HEK293T (cell line): ENCODE data around the gene ELOVL3.
A peak's percentile ranks its signal among the peaks of the same experiment; 100 is the strongest.

Experiments used
- CTCF ChIA-PET: fragments of 350-600 bp; formaldehyde crosslinking; extraction: SDS; loops from one replicate; lab custom pipeline; 2021; ENCODE audit warnings: antibody characterized with exemption, inconsistent platforms; lab: Yijun Ruan, JAX
- POLR2A ChIA-PET: fragments of 350-600 bp; formaldehyde crosslinking; extraction: SDS; loops from one replicate; lab custom pipeline; 2020; ENCODE audit warnings: antibody characterized with exemption, inconsistent platforms; lab: Yijun Ruan, JAX
- DNase-seq: peaks from one replicate; pipeline ENCODE4 v3.0.0; 2012; ENCODE audit warnings: mixed read lengths; ENCODE audit errors: extremely low spot score
- ARNT ChIP-seq: fragments of 450-650 bp; IDR thresholded peaks from 2 replicates; pipeline ENCODE4 v1.6.1; 2017; ENCODE audit warnings: mild to moderate bottlenecking
- BHLHE40 ChIP-seq: fragments of 450-650 bp; IDR thresholded peaks from 2 replicates; pipeline ENCODE4 v1.6.1; 2016; ENCODE audit warnings: mild to moderate bottlenecking, moderate library complexity, borderline replicate concordance
- CTBP1 ChIP-seq: fragments of 450-650 bp; IDR thresholded peaks from 2 replicates; pipeline ENCODE4 v1.6.1; 2016; ENCODE audit warnings: borderline replicate concordance
- ELF4 ChIP-seq: fragments of 450-650 bp; IDR thresholded peaks from 2 replicates; pipeline ENCODE4 v1.6.1; 2017; ENCODE audit warnings: antibody characterized with exemption
- FOXA1 ChIP-seq: fragments of 450-650 bp; IDR thresholded peaks from 2 replicates; pipeline ENCODE4 v1.6.1; 2016; ENCODE audit warnings: mild to moderate bottlenecking
- FOXK2 ChIP-seq: fragments of 450-650 bp; IDR thresholded peaks from 2 replicates; pipeline ENCODE4 v1.6.1; 2016; ENCODE audit warnings: mild to moderate bottlenecking
- FOXM1 ChIP-seq: fragments of 450-650 bp; IDR thresholded peaks from 2 replicates; pipeline ENCODE4 v1.6.1; 2017; ENCODE audit warnings: mild to moderate bottlenecking, borderline replicate concordance
- HDGF ChIP-seq: fragments of 450-650 bp; IDR thresholded peaks from 2 replicates; pipeline ENCODE4 v1.6.1; 2017; ENCODE audit warnings: antibody characterized with exemption, borderline replicate concordance
- L3MBTL2 ChIP-seq: fragments of 450-650 bp; conservative IDR thresholded peaks from 2 replicates; pipeline ENCODE4 v1.6.1; 2016; ENCODE audit warnings: mild to moderate bottlenecking
- LEF1 ChIP-seq: fragments of 450-650 bp; IDR thresholded peaks from 2 replicates; pipeline ENCODE4 v1.6.1; 2017; ENCODE audit warnings: mild to moderate bottlenecking, borderline replicate concordance
- NFRKB ChIP-seq: fragments of 450-650 bp; IDR thresholded peaks from 2 replicates; pipeline ENCODE4 v1.6.1; 2016; ENCODE audit warnings: mild to moderate bottlenecking, moderate library complexity
- SP1 ChIP-seq: fragments of 450-650 bp; IDR thresholded peaks from 2 replicates; pipeline ENCODE4 v1.6.1; 2017
- SUZ12 ChIP-seq: fragments of 450-650 bp; IDR thresholded peaks from 2 replicates; pipeline ENCODE4 v1.6.1; 2016; ENCODE audit warnings: mild to moderate bottlenecking
- TARDBP ChIP-seq: fragments of 450-650 bp; IDR thresholded peaks from 2 replicates; pipeline ENCODE4 v1.6.1; 2016
- ZNF384 ChIP-seq: fragments of 450-650 bp; IDR thresholded peaks from 2 replicates; pipeline ENCODE4 v1.6.1; 2016
- TF ChIP-seq, protein P1 (sequence below): fragments of 450-650 bp; IDR thresholded peaks from 2 replicates; pipeline ENCODE4 v1.6.1; 2016

ELOVL3 gene

GRCh38 chr10:102222797-102223196 is 3.3 kb upstream of the ELOVL3 start:
- TF ChIP-seq FOXM1 (no peak), SUZ12 (no peak), NFRKB (no peak), ARNT (no peak), BHLHE40 (no peak), FOXK2 (no peak), L3MBTL2 (no peak), TARDBP (no peak), ZNF384 (no peak), FOXA1 (no peak), HDGF (no peak), ELF4 (no peak)
- TF ChIP-seq, protein P1, sequence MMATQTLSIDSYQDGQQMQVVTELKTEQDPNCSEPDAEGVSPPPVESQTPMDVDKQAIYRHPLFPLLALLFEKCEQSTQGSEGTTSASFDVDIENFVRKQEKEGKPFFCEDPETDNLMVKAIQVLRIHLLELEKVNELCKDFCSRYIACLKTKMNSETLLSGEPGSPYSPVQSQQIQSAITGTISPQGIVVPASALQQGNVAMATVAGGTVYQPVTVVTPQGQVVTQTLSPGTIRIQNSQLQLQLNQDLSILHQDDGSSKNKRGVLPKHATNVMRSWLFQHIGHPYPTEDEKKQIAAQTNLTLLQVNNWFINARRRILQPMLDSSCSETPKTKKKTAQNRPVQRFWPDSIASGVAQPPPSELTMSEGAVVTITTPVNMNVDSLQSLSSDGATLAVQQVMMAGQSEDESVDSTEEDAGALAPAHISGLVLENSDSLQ = no peak
- ChIA-PET POLR2A (no interaction called here), CTCF (interaction anchor here (1.2 kb wide), 1 partner anchor 11 kb away, joined by 3 read pairs; no protein-coding TSS in a partner anchor)
- DNase-seq = no peak

- TF ChIP-seq SUZ12 (no peak), FOXM1 (no peak), ELF4 (no peak), ZNF384 (no peak), FOXK2 (no peak), NFRKB (no peak), BHLHE40 (no peak), FOXA1 (no peak), L3MBTL2 (no peak), TARDBP (no peak), ARNT (no peak), SP1 (no peak), HDGF (no peak)
- TF ChIP-seq, protein P1 = no peak
- POLR2A ChIA-PET = interaction anchor here (1.1 kb wide), 1 partner anchor 57 kb away, joined by 3 read pairs; no protein-coding TSS in a partner anchor
- no peak for DNase-seq
- CTCF ChIA-PET = interaction anchor here (0.7 to 1.2 kb wide), 3 partner anchors 56 to 126 kb away, joined by 3 read pairs; no protein-coding TSS in a partner anchor
These were observed 407 bp downstream of the ELOVL3 start for GRCh38 chr10:102226542-102226870.

DNA sequence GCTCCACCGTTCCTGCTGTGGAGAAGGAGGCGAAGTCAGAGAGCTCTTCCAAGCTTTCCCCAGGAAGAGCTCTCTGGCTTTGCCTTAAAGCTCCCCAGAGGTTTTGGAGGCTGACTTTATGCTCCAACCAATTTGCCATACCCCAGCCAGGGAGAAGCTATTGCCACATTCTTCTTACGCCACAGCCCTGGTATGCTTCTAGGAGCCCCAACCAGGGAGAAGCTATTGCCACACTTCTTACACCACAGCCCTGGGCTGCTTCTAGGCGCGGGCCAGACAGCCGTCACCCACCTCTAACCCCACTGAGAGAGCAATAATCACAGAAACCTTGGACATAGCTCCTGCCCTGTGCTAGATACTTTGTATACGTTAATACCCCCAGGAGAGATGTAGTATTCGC is 951 bp downstream of the ELOVL3 start:
- DNase-seq = no peak
- POLR2A ChIA-PET = interaction anchor here (1.1 kb wide), 1 partner anchor 58 kb away, joined by 3 read pairs; no protein-coding TSS in a partner anchor
- no peak for TF ChIP-seq SUZ12
- TF ChIP-seq LEF1 = no peak
- TF ChIP-seq ELF4 = no peak
- no peak for TF ChIP-seq CTBP1
- TF ChIP-seq ZNF384 = no peak
- no peak for TF ChIP-seq NFRKB
- TF ChIP-seq BHLHE40 = no peak
- TF ChIP-seq TARDBP = no peak
- TF ChIP-seq HDGF = no peak
- TF ChIP-seq FOXA1 = no peak
- TF ChIP-seq ARNT = no peak
- TF ChIP-seq L3MBTL2 = no peak
- TF ChIP-seq SP1 = no peak
- no peak for TF ChIP-seq FOXM1
- CTCF ChIA-PET = interaction anchor here (0.7 to 1.2 kb wide), 3 partner anchors 56 to 125 kb away, joined by 3 read pairs; no protein-coding TSS in a partner anchor

DNA sequence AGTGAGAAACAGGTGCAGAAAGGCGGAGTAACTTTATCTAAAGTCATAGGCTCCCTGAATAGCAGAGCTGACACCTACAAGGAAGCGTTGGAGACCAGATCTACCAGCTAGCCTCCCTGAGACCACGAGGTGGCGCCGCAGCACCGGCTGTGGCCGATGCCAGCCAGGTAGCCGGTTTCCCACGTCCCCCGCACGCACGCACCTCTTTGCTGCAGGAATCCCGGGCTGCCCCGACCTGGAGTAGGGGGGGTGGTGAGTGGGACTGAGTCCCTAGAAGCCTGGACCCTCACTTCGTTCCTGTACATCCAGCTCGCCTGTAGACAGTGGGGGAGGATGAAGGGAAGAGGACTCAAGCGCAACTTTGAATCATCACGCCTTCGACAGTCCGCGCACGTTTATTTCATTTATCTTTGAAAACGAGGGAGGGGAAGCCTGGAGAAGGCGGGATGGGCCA is 3.7 kb downstream of the ELOVL3 start:
- ChIA-PET POLR2A (interaction anchor here (0.8 to 3.7 kb wide), 12 partner anchors 15 to 411 kb away, joined by 3 to 19 read pairs (median 4); partner anchors contain the start of genes GBF1 and OGA), CTCF (interaction anchor here (0.7 to 7.8 kb wide), 23 partner anchors 9 to 354 kb away, joined by 3 to 169 read pairs (median 4); partner anchors contain the start of genes GBF1, NFKB2 and PITX3)
- peak; percentile 93 for DNase-seq

DNA sequence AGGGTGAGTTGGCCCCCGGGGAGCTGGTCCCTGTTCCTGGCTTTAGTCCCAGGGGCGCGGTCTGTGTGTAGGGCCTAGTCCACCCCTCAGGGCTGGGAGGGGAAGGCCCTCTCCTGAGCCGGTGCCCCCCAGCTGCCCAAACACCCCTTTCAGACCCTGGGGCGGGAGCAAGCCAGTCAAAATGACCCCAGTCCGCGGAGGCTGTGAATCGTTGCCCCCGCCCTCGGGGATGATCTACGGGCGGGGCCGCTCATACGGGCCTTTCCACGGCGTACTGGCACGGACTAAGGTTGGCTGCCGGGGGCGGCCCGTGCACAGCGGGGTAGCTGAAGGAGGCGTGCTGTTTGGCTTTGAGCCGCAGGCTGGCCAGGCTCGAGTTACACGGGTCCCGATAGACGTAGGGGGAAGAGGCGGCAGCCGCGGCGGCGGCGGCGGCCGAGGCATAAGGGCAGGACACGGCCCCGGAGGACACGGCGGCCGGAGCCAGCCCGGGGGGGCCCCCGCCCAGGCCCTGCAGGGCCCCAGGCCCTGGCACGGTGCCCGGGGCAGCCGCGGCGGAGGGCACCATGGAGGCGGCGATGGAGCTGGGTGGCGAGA is 4.3 kb downstream of the ELOVL3 start:
- ChIA-PET POLR2A (interaction anchor here (0.8 to 3.7 kb wide), 12 partner anchors 15 to 412 kb away, joined by 3 to 19 read pairs (median 4); partner anchors contain the start of genes FBXL15, GBF1 and OGA), CTCF (interaction anchor here (0.5 to 7.8 kb wide), 29 partner anchors 9 to 353 kb away, joined by 3 to 169 read pairs (median 4); partner anchors contain the start of genes FBXL15, GBF1, NFKB2 and PITX3)
- TF ChIP-seq ARNT (peak; percentile 81), HDGF (peak; percentile 67; the same call in 1 of the 2 replicates), FOXM1 (peak; percentile 34; the same call in 1 of the 2 replicates), FOXK2 (no peak)
- DNase-seq = peak; percentile 79

More for the DNA sequence above, 3.7 kb downstream of the ELOVL3 start:
- TF ChIP-seq FOXK2 = no peak
- TF ChIP-seq ELF4 = no peak
- 0 out of 2 replicates have a peak, but pooled peaks have one; percentile 23 for TF ChIP-seq CTBP1
- peak; percentile 81 for TF ChIP-seq ARNT
- peak; percentile 92 for TF ChIP-seq L3MBTL2
- no peak for TF ChIP-seq ZNF384
- TF ChIP-seq FOXM1 = no peak

DNA sequence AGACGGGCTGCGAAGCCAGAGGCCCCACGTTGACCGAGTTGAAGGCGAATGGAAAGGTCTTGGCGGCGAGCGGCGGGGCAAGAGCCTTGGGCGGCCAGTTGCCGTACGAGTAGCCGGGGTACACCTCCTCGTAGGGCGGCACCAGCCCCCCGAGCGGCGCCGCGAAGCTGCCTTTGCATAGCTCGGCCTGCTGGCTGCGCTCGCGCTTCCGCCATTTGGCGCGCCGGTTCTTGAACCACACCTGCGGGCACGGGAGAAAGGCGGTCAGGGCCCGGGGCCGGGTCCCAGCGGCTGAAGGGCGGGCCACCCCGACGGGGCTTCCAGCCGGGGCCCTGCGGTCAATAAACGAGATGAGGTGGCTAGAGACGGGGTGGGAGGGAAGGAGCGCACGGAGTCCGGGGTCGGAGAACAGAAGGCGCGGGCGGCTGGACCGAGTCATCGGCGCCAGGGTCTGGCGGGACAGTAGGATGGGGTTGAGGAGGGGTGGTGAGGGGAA is 4.8 kb downstream of the ELOVL3 start:
- CTCF ChIA-PET = interaction anchor here (0.5 to 7.8 kb wide), 23 partner anchors 9 to 248 kb away, joined by 3 to 169 read pairs (median 4); partner anchors contain the start of genes FBXL15, GBF1 and PITX3
- TF ChIP-seq BHLHE40 = no peak
- TF ChIP-seq SP1 = no peak
- TF ChIP-seq ARNT = no peak
- TF ChIP-seq TARDBP = no peak
- TF ChIP-seq FOXK2 = no peak
- TF ChIP-seq FOXM1 = no peak
- TF ChIP-seq, protein P1 = no peak
- TF ChIP-seq ELF4 = no peak
- TF ChIP-seq SUZ12 = no peak
- TF ChIP-seq LEF1 = no peak
- no peak for TF ChIP-seq ZNF384
- TF ChIP-seq FOXA1 = no peak
- TF ChIP-seq L3MBTL2 = peak; percentile 56
- TF ChIP-seq CTBP1 = peak; percentile 47; the same call in 1 of the 2 replicates
- TF ChIP-seq HDGF = no peak
- no peak for TF ChIP-seq NFRKB
- POLR2A ChIA-PET = interaction anchor here (0.6 to 3.7 kb wide), 10 partner anchors 14 to 412 kb away, joined by 3 to 19 read pairs (median 4); partner anchors contain the start of genes FBXL15, GBF1 and OGA
- peak; percentile 61 for DNase-seq
